Ishikawa (cell line): ENCODE measurements around the gene PIK3CD.

Source experiments
- NFIC ChIP-seq: IDR thresholded peaks from 2 replicates; pipeline ENCODE4 v1.6.1; 2012
- TAF1 ChIP-seq: IDR thresholded peaks from 2 replicates; pipeline ENCODE4 v1.6.1; 2012; ENCODE audit warnings: low read depth, mild to moderate bottlenecking

DNA sequence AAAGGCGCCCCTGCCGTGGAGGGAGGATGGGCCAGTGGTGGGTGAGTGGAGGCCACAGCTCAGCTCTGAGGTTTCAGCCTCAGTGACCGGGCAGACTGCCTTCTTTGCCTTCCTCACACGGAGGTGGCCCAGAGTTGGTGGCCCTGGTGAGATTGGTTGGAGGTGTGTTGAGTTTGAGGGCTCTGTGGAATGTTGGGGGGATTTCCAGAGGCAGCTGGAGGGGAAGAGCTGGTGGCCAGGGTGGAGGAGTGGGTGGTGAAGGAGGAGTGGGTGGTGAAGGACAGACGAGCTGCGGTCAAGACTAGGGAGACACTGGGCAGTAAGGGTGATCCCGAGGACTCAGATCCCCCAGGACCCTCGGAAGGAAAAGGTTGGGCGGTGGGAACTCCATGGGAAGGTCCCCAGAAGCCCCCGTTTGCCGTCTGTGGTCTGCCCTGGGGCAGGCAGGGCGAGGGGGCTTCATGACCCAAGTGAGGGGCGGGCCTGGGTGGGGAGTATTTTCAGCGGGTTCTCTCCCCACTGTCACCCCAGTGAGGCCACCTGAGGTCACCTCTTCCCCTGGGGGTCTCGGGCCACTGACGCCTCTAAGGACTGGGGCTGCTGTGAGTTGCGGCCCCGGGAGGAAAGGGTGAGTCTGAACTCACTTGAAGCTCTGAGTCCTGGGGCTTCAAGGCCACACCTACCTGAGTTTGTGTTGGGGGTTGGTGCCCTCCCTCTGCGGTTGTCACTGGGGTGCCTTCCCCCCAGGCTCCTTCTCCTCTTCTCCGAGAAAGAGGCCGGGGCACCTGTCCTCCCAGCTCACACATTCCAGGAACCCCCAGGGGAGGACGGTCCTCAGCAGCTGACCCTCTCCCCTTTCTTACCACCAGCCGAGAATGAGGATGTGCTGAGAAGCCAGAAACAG is 22.7 kb upstream of the PIK3CD start:
- TF ChIP-seq TAF1 (no peak), NFIC (no peak)
